Tibial nerve (tissue), 4 donors: ENCODE measurements around the gene SPATA20. TPM values are rescaled to one million over a fixed set of nuclear protein-coding genes. Genes with fewer than 3 reads are reported as not detected.

Source experiments
- DNase-seq, 2 donors: peaks; one replicate each; pipeline ENCODE4 v3.0.0-alpha.2; 2019; ENCODE audit warnings: low spot score in 2 of 2
- H3K27ac ChIP-seq, 4 donors: fragments of 200-600 bp; sonication (generic) in 3 of 4; one replicate each; pipeline ENCODE4 v1.5.1; 2017 to 2019; ENCODE audit warnings: mild to moderate bottlenecking in 1 of 4
- H3K27me3 ChIP-seq, 2 donors: fragments of 200-600 bp; sonication (generic) in 1 of 2; one replicate each; pipeline versions ENCODE4 v1.5.1 to v1.6.0; 2017 to 2019
- H3K36me3 ChIP-seq, 3 donors: fragments of 200-600 bp; sonication (generic); one replicate each; pipeline ENCODE4 v1.5.1; 2018 to 2019
- H3K4me1 ChIP-seq, 4 donors: fragments of 200-600 bp; sonication (generic) in 3 of 4; one replicate each; pipeline ENCODE4 v1.5.1; 2017 to 2019
- H3K4me3 ChIP-seq, 4 donors: fragments of 200-600 bp; sonication (generic) in 3 of 4; one replicate each; pipeline ENCODE4 v1.5.1; 2017 to 2019; ENCODE audit warnings: mild to moderate bottlenecking in 1 of 4, moderate library complexity in 1 of 4
- H3K9me3 ChIP-seq, 4 donors: fragments of 200-600 bp; sonication (generic) in 3 of 4; one replicate each; pipeline ENCODE4 v1.5.1; 2017 to 2019
- CTCF ChIP-seq, 5 experiments: fragments of 200-600 bp in 3 of 5; fragments of 450-650 bp in 2 of 5; sonication (generic) in 3 of 5; IDR thresholded peaks; one replicate each; pipeline ENCODE4 v1.5.1; 2016 to 2019; ENCODE audit warnings: antibody characterized with exemption in 5 of 5, mild to moderate bottlenecking in 3 of 5, moderate library complexity in 2 of 5
- EP300 ChIP-seq, 2 donors: sonication (generic); formaldehyde crosslinking; IDR thresholded peaks; one replicate each; pipeline ENCODE4 v1.6.1; 2017; ENCODE audit warnings: antibody characterized with exemption in 2 of 2, mild to moderate bottlenecking in 1 of 2
- POLR2A ChIP-seq, 2 donors: fragments of 450-650 bp; IDR thresholded peaks; one replicate each; pipeline ENCODE4 v1.6.1; 2017; ENCODE audit warnings: antibody characterized with exemption in 2 of 2, mild to moderate bottlenecking in 2 of 2, moderate library complexity in 2 of 2
- WGBS, 2 donors: methylation state at CpG; one replicate each; pipeline ENCODE4 v1.1.5; 2018; 5-methylcytosine and 5-hydroxymethylcytosine counted together
- total RNA-seq, 4 donors: library from RNA; depleted of rRNA; stranded (reverse); fragments of >200 nt; gene quantifications; one replicate each; pipeline ENCODE4 v1.1.0, GENCODE V29; 2016

The SPATA20 gene
- total RNA-seq, 4 donors from 2014 or later = 80.8 to 151 (median 89.6) TPM

GRCh38 chr17:50581316-50581715 is 34.3 kb downstream of the SPATA20 start:
- WGBS, 2 donors = 83 to 87% methylated on average over 9 to 12 of the region's 12 CpGs

GRCh38 chr17:50582741-50583140 is 35.8 kb downstream of the SPATA20 start:
- TF ChIP-seq CTCF (IDR thresholded peaks at IDR 0.05) = no peak
- no peak for TF ChIP-seq EP300 (IDR thresholded peaks at IDR 0.05)
- TF ChIP-seq POLR2A (IDR thresholded peaks at IDR 0.05) = no peak
- Histone ChIP-seq H3K9me3 (no peaks in the 10 kb centered on the region), H3K4me3 (no peak overlapping the region), H3K4me1 (no peaks in the 10 kb centered on the region), H3K36me3 (no peaks in the 10 kb centered on the region), H3K27ac (no peak overlapping the region), H3K27me3 (peaks cover 0 to 8% of the 10 kb centered on the region in 2 donors)
- no peak for DNase-seq
- WGBS, 2 donors = 85 to 93% methylated on average over 2 of the region's 2 CpGs

More at GRCh38 chr17:50581316-50581715, 34.3 kb downstream of the SPATA20 start:
- no peaks in the 10 kb centered on the region for H3K9me3 ChIP-seq
- H3K4me1 ChIP-seq = no peaks in the 10 kb centered on the region
- no peak for DNase-seq
- no peak overlapping the region for H3K4me3 ChIP-seq
- H3K36me3 ChIP-seq = no peaks in the 10 kb centered on the region
- TF ChIP-seq POLR2A (IDR thresholded peaks at IDR 0.05) (no peak), EP300 (IDR thresholded peaks at IDR 0.05) (no peak), CTCF (IDR thresholded peaks at IDR 0.05) (no peak)
- H3K27ac ChIP-seq = no peak overlapping the region
- H3K27me3 ChIP-seq = peaks cover 0 to 8% of the 10 kb centered on the region in 2 donors

GRCh38 chr17:50583641-50584040 is 36.7 kb downstream of the SPATA20 start:
- no peak for TF ChIP-seq EP300 (IDR thresholded peaks at IDR 0.05)
- TF ChIP-seq POLR2A (IDR thresholded peaks at IDR 0.05) = no peak
- no peak for TF ChIP-seq CTCF (IDR thresholded peaks at IDR 0.05)
- H3K4me3 ChIP-seq = no peak overlapping the region
- H3K4me1 ChIP-seq = peaks cover 0 to 6% (median 0%) of the 10 kb centered on the region in 4 donors
- no peaks in the 10 kb centered on the region for H3K9me3 ChIP-seq
- no peaks in the 10 kb centered on the region for H3K36me3 ChIP-seq
- no peak for DNase-seq
- 52 to 63% methylated on average over 7 of the region's 7 CpGs for WGBS, 2 donors
- no peak overlapping the region for H3K27ac ChIP-seq
- peaks cover 0 to 8% of the 10 kb centered on the region in 2 donors for H3K27me3 ChIP-seq

- Histone ChIP-seq H3K4me1 (peaks cover 0 to 11% (median 0%) of the 10 kb centered on the region in 4 donors), H3K27me3 (peaks cover 0 to 8% of the 10 kb centered on the region in 2 donors), H3K36me3 (no peaks in the 10 kb centered on the region), H3K9me3 (no peaks in the 10 kb centered on the region), H3K4me3 (no peak overlapping the region), H3K27ac (no peak overlapping the region)
- no peak for DNase-seq
- WGBS, 2 donors = 60 to 62% methylated on average over 4 of the region's 4 CpGs
- TF ChIP-seq POLR2A (IDR thresholded peaks at IDR 0.05) (no peak), EP300 (IDR thresholded peaks at IDR 0.05) (no peak), CTCF (IDR thresholded peaks at IDR 0.05) (no peak)
These were observed 37.1 kb downstream of the SPATA20 start for GRCh38 chr17:50584116-50584515.

GRCh38 chr17:50584749-50585148 is 37.8 kb downstream of the SPATA20 start:
- Histone ChIP-seq H3K27me3 (peaks cover 0 to 3% of the 10 kb centered on the region in 2 donors), H3K4me3 (no peak overlapping the region), H3K27ac (no peak overlapping the region), H3K4me1 (peaks cover 0 to 17% (median 2%) of the 10 kb centered on the region in 4 donors), H3K9me3 (no peaks in the 10 kb centered on the region), H3K36me3 (no peaks in the 10 kb centered on the region)
- WGBS, 2 donors = 59 to 65% methylated on average over 6 of the region's 6 CpGs
- DNase-seq = no peak
- TF ChIP-seq EP300 (IDR thresholded peaks at IDR 0.05) (no peak), POLR2A (IDR thresholded peaks at IDR 0.05) (no peak), CTCF (IDR thresholded peaks at IDR 0.05) (no peak)
